GM21825 (cell line): ENCODE data around the gene ATP1B1.
A peak's percentile ranks its signal among the peaks of the same experiment; 100 is the strongest.
"Not testable (repeated sequence)": the region's sequence is repeated elsewhere in the genome, so short reads cannot be mapped to it uniquely, and the experiment has no call there.

Experiments
- ATAC-seq: cut with Tn5 transposase; IDR thresholded peaks from one replicate; pipeline ENCODE4 v1.9.1; 2021; ENCODE audit warnings: mild to moderate bottlenecking, moderate library complexity; ENCODE audit not compliant: unreplicated experiment

The ATP1B1 gene

GRCh38 chr1:169138866-169139670, 32.6 kb downstream of the ATP1B1 start:
- peak; percentile 82 for ATAC-seq

DNA sequence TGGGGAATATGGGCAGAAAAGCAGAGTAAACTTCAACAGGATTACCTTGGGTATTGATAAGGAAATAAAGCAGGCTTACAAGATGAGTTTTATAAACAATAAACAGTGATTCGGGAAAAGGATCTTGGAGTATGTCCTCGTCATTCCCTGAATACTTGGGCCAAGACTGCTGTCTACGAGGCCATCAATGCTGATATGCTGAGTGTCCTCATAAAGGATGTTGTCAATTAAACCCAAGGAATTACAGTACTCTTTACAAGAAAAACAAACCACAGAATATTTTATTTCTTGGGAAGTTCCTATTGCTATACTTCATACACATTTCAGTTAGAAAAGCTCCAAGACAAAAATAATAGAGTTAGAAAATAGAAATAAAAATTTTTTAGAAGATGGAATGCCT, 34.9 kb downstream of the ATP1B1 start:
- no peak for ATAC-seq

DNA sequence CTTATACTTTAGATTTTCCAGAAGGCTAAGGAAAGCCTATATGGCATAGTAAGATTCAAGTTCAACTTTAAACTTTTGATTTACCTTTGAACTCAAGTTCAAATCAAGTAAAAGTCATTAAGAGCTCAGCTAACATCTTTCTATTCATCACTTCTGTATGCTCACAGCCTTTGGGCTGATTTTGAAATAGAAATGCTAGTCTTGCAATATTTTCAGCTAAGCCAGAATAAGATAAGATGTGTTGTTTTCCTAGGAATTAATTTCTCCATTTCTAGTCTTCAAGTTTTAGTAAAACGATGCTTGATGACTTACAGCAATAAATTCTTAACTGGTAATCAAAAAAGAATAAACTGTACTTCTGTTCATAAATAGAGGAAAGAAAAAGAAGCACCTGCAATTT, 35.6 kb downstream of the ATP1B1 start:
- no peak for ATAC-seq

GRCh38 chr1:169143346-169143745, 36.9 kb downstream of the ATP1B1 start:
- no peak for ATAC-seq

DNA sequence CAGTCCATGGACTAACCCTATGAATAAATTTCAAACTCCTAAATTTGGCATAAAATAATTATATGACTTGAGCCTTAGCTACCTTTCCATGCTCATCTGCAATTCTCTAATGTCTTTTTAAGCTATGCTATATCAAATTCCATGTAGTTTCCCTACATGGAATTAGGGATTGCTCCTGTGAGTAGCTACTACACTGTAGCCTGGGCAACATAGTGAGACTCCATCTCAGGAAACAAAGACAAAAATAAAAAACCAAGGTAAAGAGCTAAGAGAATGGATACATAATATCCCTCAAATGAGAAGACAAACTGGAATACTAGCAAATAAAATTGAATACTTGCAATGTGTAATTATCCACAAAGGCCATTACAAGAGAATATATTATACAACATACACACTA, 37.5 kb downstream of the ATP1B1 start:
- ATAC-seq, result no peak

- ATAC-seq, result no peak
Observed at GRCh38 chr1:169144941-169145626, 38.6 kb downstream of the ATP1B1 start.

DNA sequence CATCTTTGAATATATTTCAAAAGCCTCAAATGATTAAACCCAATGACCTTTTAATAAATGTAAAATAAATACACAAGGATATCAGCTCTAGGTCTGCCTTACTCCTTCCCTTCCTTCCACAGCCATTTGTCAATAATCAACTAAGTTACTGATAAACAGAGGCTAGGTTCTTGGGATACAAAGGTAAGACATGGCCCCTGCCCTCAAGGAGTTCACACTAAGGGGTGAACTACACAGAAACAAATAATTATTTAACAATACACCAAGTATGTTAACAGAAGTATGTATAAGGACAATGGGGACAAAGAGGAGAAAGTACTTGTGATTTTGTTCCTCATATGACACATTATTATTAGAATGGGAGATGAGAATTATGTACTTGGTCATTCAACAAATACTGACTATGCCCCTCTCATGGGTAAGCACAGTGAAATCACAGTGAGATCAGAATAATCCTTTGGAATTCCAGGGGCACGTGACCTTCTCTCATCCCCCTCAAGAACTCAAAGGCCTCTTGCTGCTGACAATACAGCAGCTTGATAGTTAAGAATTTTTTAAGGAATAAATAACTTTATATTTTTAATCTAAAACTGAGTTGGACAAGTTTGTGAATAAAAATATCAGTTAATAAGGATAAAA, 40.2 kb downstream of the ATP1B1 start:
- no peak for ATAC-seq

DNA sequence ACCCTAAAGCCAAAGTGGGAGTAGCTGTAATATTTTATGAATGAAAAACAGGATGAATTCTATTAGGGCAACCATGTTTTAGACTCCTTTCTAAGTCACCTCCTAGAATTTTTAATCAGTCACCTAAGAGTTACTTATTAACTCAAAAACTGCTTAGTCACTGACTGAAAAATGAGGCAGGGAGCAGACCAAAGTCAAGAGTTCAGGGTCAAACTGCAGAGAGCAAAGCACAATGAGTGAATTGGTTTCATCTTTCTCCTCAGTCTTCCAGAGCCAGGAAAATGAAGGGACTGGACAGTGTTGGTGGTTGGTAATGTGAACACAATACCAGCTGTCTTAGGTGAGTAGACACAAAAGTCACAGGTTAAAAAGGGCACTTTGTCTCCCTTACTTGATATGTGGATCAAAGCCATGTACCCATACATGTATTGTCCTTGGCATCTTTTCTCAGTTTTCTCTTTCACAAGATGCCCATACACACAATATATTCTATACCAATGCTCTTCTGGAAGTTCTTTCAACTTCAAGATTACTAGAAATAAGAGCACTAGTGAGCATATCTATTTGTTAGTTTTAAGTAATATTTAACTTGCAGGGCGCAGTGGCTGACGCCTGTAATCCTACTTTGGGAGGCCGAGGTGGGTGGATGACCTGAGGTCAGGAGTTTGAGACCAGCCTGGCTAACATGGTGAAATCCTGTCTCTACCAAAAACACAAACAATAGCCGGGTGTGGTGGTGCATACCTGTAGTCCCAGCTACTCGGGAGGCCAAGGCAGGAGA, 42.2 kb downstream of the ATP1B1 start:
- ATAC-seq, result peak; percentile 62

DNA sequence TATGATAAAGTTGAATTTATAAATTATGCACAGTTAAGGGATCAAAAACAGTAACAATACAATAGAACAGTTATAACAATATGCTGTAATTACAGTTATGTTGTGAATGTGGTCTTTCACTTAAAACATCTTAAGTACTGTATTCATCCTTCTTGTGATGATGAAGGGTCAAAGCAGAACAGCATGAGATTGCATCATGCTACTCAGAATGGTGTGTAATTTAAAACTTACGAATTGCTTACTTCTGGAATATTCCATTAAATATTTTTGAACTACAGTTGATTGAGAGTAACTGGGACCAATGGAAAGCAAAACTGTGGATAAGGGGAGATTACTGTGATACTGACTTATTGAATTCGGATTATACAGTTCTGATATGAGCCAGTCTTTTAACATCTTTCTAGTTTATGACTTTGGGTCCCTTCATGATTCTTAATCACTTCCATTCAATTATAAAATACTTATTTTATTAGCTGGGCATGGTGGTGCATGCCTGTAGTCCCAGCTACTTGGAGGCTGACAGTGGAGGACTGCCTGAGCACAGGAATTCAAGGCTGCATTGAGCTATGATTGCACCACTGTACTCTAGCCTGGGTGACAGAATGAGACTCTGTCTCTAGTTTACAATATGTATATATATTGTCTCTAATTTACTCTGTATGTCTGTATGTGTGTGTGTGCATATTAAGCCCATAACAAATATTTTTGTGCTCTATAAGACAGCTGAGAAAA, 43.2 kb downstream of the ATP1B1 start:
- ATAC-seq, result no peak

DNA sequence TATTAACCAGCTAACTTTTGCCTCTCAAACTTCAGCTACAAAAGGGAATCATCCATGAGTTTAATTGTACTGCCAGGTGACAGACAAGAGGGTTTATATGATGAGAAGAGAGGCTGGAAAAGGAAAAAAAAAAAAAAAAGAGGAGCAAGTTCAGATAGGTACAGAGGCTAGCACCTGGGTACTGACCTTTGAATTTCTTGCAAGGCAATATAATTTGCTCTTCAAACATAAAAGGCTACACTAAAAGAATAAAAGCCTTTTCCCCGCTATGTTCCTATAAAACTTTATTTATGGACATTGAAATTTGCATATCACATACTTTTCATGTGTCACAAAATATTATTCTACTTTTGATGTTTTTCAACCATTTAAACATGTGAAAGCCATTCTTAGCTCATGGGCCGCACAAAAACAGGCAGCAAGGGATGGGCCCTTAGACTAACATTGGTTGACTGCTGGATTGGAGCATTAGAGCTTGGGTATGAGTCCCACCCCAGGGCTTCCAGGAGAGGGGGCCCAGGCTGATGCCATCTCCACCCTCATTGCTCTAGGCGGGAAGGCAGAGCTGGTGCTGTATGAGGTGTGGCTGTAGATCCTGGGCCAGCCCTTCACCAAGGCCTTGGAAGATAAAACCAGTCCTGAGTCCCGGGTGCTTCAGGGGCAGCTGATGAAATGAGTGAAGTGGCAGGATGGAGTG, 44.3 kb downstream of the ATP1B1 start:
- ATAC-seq, result no peak

DNA sequence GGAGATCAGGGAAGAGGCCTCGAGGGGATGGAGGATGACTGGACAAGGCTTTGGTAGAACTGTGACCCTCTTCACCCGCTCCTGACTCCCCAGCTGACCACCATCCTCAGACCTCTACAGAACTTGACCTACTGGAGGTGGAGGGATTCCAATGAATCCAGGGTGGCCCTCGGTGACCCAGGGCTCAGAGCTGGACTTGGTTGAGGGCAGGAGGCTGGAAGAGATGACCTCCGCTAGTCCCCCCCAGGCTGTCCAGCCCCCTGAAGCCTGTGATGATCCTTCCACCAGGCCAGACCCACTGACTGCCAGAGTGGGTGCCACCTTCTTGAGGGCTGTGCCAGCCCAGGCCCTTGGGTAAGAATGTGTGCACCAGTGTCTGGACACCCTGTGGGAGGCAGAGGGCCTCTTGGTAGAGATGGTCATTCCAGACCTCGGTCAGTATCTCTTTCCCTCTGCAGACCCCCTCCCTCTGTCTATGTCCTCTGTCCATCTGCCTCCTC, 44.9 kb downstream of the ATP1B1 start:
- no peak for ATAC-seq

DNA sequence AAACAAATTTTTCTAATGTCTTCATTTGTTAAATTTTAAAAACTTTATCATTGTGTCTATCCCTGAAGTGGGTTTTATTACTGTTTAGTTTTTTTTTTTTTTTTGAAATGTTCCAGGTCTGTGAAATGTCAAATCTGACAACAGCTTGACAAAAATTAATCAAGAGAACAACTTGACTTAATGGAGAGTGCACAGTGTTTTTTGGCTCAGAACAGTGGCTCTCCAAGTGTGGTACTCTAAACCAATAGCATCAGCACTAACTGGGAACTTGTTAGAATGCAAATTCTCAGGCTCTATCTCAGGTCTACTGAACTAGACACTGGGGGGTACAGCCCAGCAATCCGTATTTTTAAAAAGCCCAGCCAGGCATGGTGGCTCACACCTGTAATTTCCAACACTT, 49.2 kb downstream of the ATP1B1 start:
- ATAC-seq, result no peak

DNA sequence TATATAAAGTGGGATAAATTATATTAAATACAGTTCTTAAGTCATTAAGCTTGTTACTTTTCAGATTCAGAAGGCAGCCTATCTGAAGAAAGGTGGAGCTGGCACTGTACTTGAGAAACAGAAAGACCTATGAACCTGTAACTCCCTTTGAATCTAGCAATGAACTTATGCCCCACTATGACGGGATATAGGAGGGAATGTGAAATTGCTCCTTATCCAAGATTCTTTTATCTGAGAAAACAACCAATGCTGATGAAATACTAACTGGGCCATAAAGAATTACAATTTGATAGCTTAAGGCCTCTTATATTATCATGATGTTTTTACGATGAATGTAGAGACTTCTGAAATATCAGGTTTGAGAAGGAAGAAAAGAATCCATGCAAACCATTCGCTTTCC, 50.1 kb downstream of the ATP1B1 start:
- no peak for ATAC-seq

DNA sequence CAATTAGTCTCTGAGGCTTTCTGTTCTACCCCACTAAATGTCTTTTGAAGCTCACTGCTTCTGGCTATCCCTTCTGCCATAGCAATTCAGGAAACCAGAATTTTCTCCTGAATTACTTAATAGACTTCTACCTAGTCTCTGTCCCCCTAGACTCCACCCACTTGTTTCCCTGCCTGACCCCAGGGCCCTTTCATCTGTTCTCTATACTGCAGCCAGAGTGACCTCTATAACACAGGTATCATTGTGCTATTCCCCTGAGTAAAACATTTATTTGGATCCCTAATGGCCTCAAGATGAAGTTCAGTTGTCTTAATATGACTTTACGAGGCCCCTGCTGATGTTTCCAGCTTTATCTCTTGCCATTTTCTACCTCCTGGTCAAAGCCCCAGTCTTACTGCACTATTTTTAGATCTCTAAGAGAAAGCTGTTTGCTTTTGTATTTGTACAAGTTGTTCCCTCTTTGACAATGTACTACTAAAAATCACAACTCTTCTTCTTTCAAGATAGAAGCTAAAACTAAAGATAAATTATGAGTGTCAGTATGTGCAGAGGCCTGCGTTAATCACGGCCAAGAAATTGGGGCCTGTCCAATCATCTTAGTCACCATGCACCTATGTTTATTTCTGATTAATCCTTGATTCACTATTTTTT, 54.5 kb downstream of the ATP1B1 start:
- no peak for ATAC-seq

DNA sequence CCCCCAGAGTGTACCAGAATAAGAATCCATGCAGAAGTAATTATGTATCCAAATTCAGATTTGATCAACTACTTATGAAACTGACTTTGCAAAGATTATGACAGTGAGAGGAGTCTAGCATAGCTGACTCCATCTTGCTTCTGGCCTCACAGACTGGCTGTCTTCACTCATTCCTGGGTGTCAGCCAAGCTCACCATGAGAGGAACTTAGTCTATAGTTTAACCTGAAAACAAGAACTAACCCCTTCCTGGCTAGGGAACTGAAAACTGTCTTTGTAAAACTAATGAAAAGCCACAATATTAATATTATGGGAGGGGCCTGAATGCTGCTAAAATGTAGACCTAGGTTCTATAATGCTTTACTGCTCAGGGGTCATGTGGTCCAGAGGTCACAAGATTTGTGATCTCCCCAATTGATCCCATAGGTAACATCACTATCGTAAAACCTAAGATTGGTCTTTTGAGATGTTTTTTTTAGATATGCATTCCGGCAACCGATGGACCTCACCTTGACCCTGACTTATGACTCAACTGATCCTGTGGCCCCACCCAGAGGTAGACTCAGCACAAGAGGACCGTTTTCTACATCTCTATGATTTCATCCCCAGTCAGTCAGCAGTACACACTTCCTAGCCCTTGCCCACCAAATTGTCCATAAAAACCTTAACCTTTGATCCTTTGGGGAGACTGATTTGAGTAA, 55.2 kb downstream of the ATP1B1 start:
- peak; percentile 80 for ATAC-seq

- no peak for ATAC-seq
Observed at GRCh38 chr1:169163059-169163458, 56.6 kb downstream of the ATP1B1 start.

GRCh38 chr1:169175461-169175860, 69.0 kb downstream of the ATP1B1 start:
- ATAC-seq, result no peak

DNA sequence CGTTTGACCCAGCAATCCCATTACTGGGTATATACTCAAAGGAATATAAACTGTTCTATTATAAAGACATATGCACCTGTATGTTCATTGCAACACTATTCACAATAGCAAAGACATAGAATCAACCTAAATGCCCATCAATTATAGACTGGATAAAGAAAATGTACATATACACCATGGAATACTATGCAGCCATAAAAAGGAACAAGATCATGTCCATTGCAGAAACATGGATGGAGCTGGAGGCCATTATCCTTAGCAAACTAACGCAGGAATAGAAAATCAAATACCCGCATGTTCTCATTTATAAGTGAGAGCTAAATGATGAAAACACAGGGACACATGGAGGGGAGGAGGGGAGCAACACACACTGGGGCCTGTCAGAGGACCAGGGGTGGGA, 72.9 kb downstream of the ATP1B1 start:
- ATAC-seq, result not testable (repeated sequence)

DNA sequence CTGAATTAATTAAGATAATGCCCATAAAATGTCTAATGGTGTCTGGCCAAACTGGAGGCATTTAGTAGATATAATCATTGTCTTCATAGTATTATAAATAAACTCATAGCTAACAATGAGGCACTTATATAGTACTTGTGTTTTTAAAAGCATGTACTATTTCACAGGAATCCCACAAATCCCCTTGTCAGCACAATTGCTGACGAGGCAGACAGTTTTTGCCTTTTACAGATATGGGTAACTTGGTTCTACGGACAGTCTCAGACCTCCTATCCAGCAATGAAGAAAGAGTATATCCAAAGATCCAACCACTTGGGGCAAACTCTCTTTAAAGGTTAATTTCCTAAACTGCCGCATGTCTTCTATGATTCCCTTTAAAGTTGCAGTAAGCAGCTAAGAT, 73.7 kb downstream of the ATP1B1 start:
- ATAC-seq, result no peak
